Kidney capillary endothelial cell (primary cell): Measurements from ENCODE around the gene FAM110C.
"Not testable (repeated sequence)": the region's sequence is repeated elsewhere in the genome, so short reads cannot be mapped to it uniquely, and the experiment has no call there.

Experiments
- DNase-seq: peaks from one replicate; pipeline ENCODE4 v3.0.0-alpha.2; 2018; ENCODE audit warnings: low spot score

The FAM110C gene

GRCh38 chr2:44748-45341, 1.5 kb downstream of the FAM110C start:
- DNase-seq: no peak

- DNase-seq: no peak
Observed at GRCh38 chr2:42788-43187, 3.5 kb downstream of the FAM110C start.

- DNase-seq: no peak
Observed at GRCh38 chr2:40465-40864, 5.8 kb downstream of the FAM110C start.

DNA sequence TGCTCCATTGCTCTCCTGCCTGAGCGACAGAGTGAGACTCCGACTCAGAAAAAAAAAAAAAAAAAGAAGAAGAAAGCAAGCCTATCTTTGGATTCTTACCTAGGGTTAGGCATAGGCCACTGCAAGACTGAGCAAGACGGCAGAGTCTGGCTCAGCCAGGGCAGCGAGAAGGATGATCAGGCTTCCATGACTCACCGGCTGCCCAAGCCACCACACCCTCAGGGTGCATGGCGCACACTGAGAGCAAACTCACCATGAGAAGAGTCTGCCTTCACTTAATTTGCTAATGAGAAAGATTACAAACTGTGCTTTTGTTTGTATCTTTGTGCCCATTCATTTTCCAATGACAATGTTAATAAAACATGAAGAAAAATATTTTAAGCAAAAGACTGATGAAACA, 8.2 kb downstream of the FAM110C start:
- DNase-seq: no peak

- no peak for DNase-seq
Observed at GRCh38 chr2:36318-36717, 10.0 kb downstream of the FAM110C start.

GRCh38 chr2:35852-36251, 10.5 kb downstream of the FAM110C start:
- no peak for DNase-seq

- peak; percentile 21 for DNase-seq
Observed at GRCh38 chr2:33620-34019, 12.7 kb downstream of the FAM110C start.

DNA sequence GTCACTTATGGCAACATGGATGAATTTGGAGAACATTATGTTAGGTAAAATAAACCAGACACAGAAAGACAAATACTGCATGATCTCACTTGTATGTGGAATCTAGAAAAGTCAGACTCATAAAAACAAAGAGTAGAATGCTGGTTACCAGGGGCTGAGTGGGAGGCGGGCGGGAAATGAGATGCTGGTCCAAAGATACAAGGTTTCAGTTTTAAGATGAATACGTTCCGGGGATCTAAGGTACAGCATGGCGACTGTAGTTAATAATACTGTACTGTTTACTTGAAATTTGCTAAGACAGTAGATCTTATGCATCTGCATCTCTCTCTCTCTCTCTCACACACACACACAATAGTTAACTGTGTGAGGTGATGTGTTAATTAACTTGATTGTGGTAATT, 14.2 kb downstream of the FAM110C start:
- DNase-seq: no peak

- no peak for DNase-seq
Observed at GRCh38 chr2:29253-29652, 17.1 kb downstream of the FAM110C start.

- DNase-seq: no peak
Observed at GRCh38 chr2:28406-28975, 17.8 kb downstream of the FAM110C start.

DNA sequence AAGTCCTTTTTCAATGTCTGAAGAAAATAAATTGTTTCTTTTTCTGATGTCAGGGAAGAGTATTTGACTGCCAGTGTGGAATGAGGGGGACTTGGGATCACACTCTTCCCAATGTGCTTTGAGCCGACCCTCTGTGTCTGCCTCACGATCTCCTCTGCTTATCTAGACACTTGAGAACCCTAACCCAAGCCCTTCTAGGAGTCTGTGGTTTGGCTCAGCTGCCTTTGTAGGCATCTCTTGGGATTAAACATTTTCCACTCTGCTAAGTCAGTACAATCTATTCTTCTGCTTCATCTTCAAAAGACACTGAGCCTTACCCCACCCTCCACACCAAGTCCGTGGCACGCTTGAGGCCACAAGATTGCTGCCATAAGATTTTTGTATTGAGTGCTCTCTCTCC, 19.4 kb downstream of the FAM110C start:
- no peak for DNase-seq

- DNase-seq: no peak
Observed at GRCh38 chr2:25543-25942, 20.8 kb downstream of the FAM110C start.

DNA sequence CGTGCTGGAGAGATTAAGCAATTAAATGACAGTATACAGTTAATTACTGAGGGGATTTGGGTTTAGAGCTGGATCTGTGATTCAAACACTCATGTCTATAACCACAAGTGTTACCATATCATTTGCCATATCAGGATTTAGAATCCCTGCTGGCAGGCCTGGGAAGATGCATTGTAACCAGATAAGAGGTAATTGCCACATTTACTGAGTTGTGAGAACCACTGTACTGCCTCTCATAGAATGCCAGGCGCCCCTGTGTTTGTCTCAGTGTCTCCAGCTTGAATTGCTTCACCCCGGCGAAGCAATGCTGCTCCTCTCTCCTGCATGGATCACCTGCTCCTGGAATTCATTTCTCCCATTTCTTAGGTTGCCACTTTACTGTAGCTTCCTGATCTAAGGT, 21.7 kb downstream of the FAM110C start:
- DNase-seq: not testable (repeated sequence)

GRCh38 chr2:24107-24506, 22.2 kb downstream of the FAM110C start:
- DNase-seq: no peak

DNA sequence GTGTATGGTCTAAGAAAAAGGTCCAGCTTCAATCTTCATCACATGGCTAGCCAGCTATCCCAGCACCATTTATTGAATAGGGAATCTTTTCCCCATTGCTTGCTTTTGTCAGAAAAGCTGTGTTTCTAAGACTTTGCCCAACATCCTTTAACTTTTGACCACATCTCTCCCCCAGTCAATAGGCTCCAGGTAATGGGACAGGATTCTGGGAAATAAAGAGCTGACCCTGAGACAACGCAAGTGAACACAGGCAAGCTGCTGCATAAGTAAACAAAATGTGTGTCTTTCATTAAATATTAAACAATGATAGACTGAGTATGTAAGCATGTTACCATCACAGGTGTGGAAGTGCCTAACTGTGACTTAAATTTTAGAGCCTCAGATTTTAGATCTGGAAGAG, 23.0 kb downstream of the FAM110C start:
- DNase-seq: no peak

GRCh38 chr2:22244-22643, 24.1 kb downstream of the FAM110C start:
- DNase-seq: not testable (repeated sequence)

DNA sequence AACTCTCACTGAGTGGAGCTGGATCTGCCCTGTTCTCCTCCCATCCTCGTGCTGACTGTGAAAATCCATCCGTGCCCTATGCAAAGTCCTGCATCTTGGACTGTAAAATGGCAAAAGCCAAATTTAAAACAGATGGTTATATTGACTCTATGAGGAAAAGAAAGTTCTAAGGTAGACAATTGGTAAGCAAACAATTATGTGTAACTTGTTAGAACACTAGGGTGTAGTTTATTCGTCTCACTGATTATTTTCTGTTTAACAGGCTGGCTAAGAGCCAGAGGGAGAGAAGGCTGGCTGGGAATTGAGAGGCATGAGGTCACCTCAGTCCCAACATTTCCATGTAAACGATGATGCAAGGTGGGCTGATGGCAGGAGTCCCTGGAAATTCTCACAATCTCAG, 26.0 kb downstream of the FAM110C start:
- DNase-seq: not testable (repeated sequence)

- DNase-seq: no peak
Observed at GRCh38 chr2:19505-19904, 26.8 kb downstream of the FAM110C start.

DNA sequence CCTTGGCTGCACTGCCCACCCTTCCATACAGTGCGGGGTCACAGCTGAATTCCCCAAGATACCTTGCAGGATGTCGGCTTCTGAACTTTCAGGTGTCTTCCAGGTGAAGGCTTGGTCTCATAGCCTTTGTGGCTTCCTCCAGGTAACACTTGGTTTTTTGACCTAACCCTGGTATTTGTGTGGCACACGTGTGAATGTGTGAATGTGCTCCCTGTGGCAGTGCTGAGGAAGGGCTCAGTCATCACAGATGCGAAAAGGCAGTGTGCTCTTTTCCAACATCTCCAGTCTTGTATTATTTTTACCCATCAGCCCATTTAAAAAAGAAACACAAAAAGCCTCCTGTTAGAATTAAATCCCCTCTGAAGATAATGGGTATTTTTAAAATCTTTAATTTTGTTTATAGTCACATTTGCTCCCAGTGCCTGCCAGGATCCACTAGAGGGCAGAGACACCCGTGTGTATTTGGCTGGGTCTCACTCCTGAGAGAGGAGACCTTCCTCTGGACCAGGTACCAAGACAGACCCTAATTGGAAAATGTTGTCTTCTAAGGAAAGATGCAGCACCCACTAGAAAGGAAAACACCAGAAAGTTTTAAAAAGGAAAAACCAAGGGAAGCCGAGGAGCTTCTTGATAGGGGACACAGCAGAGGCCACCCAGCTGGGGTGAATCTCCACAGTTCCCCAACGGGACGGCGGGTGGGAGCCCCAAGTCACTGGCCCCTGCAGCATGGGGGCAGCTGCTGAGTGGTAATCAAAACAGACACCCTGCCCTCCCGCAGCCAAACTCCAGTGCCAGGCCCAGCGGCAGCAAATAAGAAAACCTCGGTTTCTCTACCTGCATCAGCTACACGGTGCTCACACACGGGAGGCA, 27.7 kb downstream of the FAM110C start:
- DNase-seq: no peak

- not testable (repeated sequence) for DNase-seq
Observed at GRCh38 chr2:15916-16315, 30.4 kb downstream of the FAM110C start.

GRCh38 chr2:11248-11941, 34.9 kb downstream of the FAM110C start:
- peak; percentile 11 for DNase-seq

DNA sequence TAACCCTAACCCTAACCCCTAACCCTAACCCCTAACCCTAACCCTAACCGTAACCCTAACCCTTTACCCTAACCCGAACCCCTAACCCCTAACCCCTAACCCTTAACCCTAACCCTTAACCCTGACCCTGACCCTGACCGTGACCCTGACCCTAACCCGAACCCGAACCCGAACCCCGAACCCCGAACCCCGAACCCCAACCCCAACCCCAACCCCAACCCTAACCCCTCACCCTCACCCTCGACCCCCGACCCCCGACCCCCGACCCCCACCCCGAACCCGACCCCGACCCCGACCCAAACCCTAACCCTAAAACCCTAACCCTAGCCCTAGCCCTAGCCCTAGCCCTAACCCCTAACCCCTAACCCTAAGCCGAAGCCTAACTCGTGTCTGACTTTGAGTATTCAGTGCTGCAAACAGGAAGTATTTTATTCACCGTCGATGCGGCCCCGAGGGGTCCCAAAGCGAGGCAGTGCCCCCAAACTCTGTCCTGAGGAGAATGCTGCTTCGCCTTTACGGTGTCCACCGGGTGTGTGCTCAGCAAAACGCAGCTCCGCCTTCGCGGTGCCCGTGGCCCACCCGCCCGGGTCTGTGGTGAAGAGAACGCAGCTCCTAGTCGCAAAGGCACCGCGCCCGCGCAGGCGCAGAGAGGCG, 36.0 kb downstream of the FAM110C start:
- DNase-seq: no peak
